Measurements from ENCODE around the gene IL1RL2. TPM values are rescaled to one million over a fixed set of nuclear protein-coding genes. Genes with fewer than 3 reads are reported as not detected.

The IL1RL2 gene
- total RNA-seq, 1 experiment from 2014 or later, result not detected

DNA sequence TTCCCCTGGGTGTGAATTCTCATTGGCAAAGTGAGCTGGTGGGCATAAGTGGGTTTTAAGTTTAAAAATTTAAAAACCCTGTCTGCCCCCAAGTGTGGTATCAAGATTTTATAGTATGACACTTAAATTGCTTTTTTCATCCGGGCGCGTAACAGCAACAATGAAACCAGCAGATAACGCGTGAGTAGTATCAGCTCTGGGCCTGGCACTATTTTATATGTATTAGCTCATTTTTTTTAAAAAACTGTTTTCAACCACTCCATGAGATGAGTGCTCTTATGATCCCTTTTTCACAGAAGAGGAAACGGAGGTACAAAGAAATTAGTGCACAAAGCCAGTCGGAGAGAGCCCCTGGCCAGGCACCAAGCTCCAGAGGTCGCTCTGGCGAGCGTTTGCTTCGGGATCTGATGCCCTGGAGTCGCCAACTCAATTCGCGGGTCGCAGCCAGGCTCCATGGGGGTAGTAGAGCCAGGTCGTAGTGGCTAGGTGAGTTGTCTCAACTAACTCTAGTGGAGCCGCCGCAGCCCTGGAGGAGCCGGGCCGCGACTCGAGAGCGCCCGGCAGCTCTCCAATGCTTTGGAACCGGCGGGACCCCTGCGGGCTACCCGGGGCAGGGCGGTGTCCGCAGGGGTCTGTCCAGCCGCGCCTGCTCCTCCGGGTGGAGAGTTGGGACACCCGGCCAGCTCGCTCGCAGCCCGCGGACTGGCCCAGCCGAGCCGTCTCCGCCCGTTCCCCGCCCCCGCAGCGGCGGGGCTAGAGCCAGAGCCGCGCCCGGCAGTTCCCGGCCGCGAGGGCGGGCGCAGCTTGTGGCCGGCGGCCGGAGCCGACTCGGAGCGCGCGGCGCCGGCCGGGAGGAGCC lies 44.6 kb upstream of the IL1RL2 start, which contains the start of gene IL1R1:
TSS of gene IL1R1 (plus strand) at position 777 of the 859 bp plus-strand sequence. CDS start 14,979 bp downstream, outside the sequence.
- no peak within 1 kb of the TSS for H3K27ac Mint-ChIP-seq
- POLR2A ChIA-PET, result no interaction called here
- TF ChIP-seq KAT7 (CRISPR knock-in tag; IDR thresholded peaks at IDR 0.05; ENCODE audit: borderline replicate concordance) (0 out of 2 replicates have a peak, but pooled peaks have one; percentile 6), ZNF423 (CRISPR knock-in tag; IDR thresholded peaks at IDR 0.05) (peak; percentile 28; the same call in 1 of the 2 replicates)
- TF ChIP-seq, protein P1, sequence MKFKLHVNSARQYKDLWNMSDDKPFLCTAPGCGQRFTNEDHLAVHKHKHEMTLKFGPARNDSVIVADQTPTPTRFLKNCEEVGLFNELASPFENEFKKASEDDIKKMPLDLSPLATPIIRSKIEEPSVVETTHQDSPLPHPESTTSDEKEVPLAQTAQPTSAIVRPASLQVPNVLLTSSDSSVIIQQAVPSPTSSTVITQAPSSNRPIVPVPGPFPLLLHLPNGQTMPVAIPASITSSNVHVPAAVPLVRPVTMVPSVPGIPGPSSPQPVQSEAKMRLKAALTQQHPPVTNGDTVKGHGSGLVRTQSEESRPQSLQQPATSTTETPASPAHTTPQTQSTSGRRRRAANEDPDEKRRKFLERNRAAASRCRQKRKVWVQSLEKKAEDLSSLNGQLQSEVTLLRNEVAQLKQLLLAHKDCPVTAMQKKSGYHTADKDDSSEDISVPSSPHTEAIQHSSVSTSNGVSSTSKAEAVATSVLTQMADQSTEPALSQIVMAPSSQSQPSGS (CRISPR knock-in tag; IDR thresholded peaks at IDR 0.05; ENCODE audit: borderline replicate concordance, low read depth), result no peak
- peaks cover 41% of the 10 kb centered on the region for H3K27me3 Mint-ChIP-seq (ENCODE audit: low read depth)
- H3K4me3 Mint-ChIP-seq, result peak within 1 kb of the TSS; percentile 74
- CTCF ChIA-PET, result interaction anchor here (0.6 to 2.0 kb wide), 9 partner anchors 16 to 611 kb away, joined by 3 to 13 read pairs (median 4); no protein-coding TSS in a partner anchor
- DNase-seq (ENCODE audit: low spot score) (peak; percentile 62), ATAC-seq (peak; percentile 86)
- peaks cover 17% of the 10 kb centered on the region for H3K4me1 Mint-ChIP-seq
- 0 out of 2 replicates have a peak, but pooled peaks cover 4% of the 10 kb centered on the region for H3K36me3 Mint-ChIP-seq
- peaks cover 16% of the 10 kb centered on the region for H3K9me3 Mint-ChIP-seq

GRCh38 chr2:102142829-102143449 lies 43.9 kb upstream of the IL1RL2 start:
- Mint-ChIP-seq H3K27ac (no peak overlapping the region), H3K4me3 (peak overlapping the region; percentile 63), H3K4me1 (peaks cover 17% of the 10 kb centered on the region), H3K36me3 (0 out of 2 replicates have a peak, but pooled peaks cover 4% of the 10 kb centered on the region), H3K9me3 (peaks cover 22% of the 10 kb centered on the region), H3K27me3 (ENCODE audit: low read depth) (peaks cover 41% of the 10 kb centered on the region)
- TF ChIP-seq FOXP1 (CRISPR knock-in tag; IDR thresholded peaks at IDR 0.05; ENCODE audit: borderline replicate concordance) (no peak), FOXK1 (CRISPR knock-in tag; IDR thresholded peaks at IDR 0.05) (0 out of 2 replicates have a peak, but pooled peaks have one; percentile 13), JUN (CRISPR knock-in tag; IDR thresholded peaks at IDR 0.05) (no peak), NR3C1 (CRISPR knock-in tag; conservative IDR thresholded peaks at IDR 0.05; ENCODE audit: low read depth) (no peak), EMX1 (CRISPR knock-in tag; IDR thresholded peaks at IDR 0.05) (no peak), NR2C2 (CRISPR knock-in tag; IDR thresholded peaks at IDR 0.05) (no peak)
- no peak; the same call in 1 of the 2 replicates for ATAC-seq
- ChIA-PET POLR2A (no interaction called here), CTCF (interaction anchor here (0.8 to 2.0 kb wide), 7 partner anchors 17 to 300 kb away, joined by 3 to 13 read pairs (median 3); no protein-coding TSS in a partner anchor)
- DNase-seq (ENCODE audit: low spot score), result peak; percentile 53

- Mint-ChIP-seq H3K4me3 (peak overlapping the region; percentile 63), H3K27me3 (ENCODE audit: low read depth) (peaks cover 41% of the 10 kb centered on the region), H3K9me3 (peaks cover 26% of the 10 kb centered on the region), H3K36me3 (peaks cover 4% of the 10 kb centered on the region; the same call in 1 of the 2 replicates), H3K4me1 (peaks cover 17% of the 10 kb centered on the region), H3K27ac (no peak overlapping the region)
- ChIA-PET CTCF (interaction anchor here (1.2 kb wide), 1 partner anchor 23 kb away, joined by 3 read pairs; no protein-coding TSS in a partner anchor), POLR2A (no interaction called here)
- TF ChIP-seq GABPB1 (CRISPR knock-in tag; IDR thresholded peaks at IDR 0.05), result peak; percentile 33; the same call in 1 of the 2 replicates
- TF ChIP-seq NR3C1 (CRISPR knock-in tag; conservative IDR thresholded peaks at IDR 0.05; ENCODE audit: low read depth), result no peak
- DNase-seq (ENCODE audit: low spot score), result no peak
- no peak for ATAC-seq
These were observed 43.3 kb upstream of the IL1RL2 start for GRCh38 chr2:102143450-102143985.

DNA sequence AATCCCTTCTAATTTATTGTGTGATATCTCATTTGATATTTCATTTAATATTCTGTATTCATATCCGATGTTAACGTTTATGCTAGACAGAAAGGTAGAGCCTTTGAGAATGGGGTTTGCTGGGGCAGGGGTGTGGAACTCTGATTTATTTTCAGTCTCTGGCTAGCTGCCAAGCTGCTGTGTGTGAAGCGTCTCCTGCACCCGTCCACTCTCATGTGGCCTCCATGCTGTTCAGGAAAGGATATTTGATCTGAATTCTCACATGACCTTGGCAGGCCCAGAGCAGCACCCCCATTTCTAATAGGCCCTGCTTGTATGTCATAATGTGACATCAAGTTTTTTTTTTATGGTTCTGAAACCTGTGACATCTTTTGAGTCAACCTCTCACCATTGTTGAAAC lies 42.7 kb upstream of the IL1RL2 start:
- Mint-ChIP-seq H3K9me3 (peaks cover 32% of the 10 kb centered on the region), H3K4me1 (peaks cover 17% of the 10 kb centered on the region), H3K27ac (no peak overlapping the region), H3K4me3 (no peak overlapping the region), H3K36me3 (peaks cover 10% of the 10 kb centered on the region; the same call in 1 of the 2 replicates), H3K27me3 (ENCODE audit: low read depth) (peaks cover 41% of the 10 kb centered on the region)
- CTCF ChIA-PET, result interaction anchor here (1.2 kb wide), 1 partner anchor 22 kb away, joined by 3 read pairs; no protein-coding TSS in a partner anchor
- DNase-seq (ENCODE audit: low spot score) (no peak), ATAC-seq (no peak)
- no peak for TF ChIP-seq ELF4 (CRISPR knock-in tag; IDR thresholded peaks at IDR 0.05; ENCODE audit: low read depth)
- no peak for TF ChIP-seq ESRRA (CRISPR knock-in tag; IDR thresholded peaks at IDR 0.05; ENCODE audit: borderline replicate concordance)
- POLR2A ChIA-PET, result no interaction called here
